Trophoblast cell (in vitro differentiated cells and primary cell): ENCODE data around the gene SOX4.

ENCODE experiments used
- DNase-seq, 2 donors: peaks; one replicate each; pipeline ENCODE4 v3.0.0-alpha.2; 2016
- H2AFZ ChIP-seq: 2 replicates; pipeline ENCODE4 v1.6.1; 2013; ENCODE audit warnings: low read length, moderate library complexity, mild to moderate bottlenecking; ENCODE audit not compliant: insufficient read depth, poor library complexity
- H2AK5ac ChIP-seq: 2 replicates; pipeline ENCODE4 v1.6.1; 2013; ENCODE audit warnings: mild to moderate bottlenecking, low read length
- H2BK120ac ChIP-seq: 2 replicates; pipeline ENCODE4 v1.6.1; 2013; ENCODE audit warnings: low read length, mild to moderate bottlenecking, moderate library complexity; ENCODE audit not compliant: insufficient read depth, poor library complexity
- H2BK12ac ChIP-seq: 2 replicates; pipeline ENCODE4 v1.6.1; 2013; ENCODE audit warnings: mild to moderate bottlenecking, low read length, moderate library complexity
- H2BK5ac ChIP-seq: 2 replicates; pipeline ENCODE4 v1.6.1; 2013; ENCODE audit warnings: low read length, low read depth, moderate library complexity, mild to moderate bottlenecking; ENCODE audit not compliant: poor library complexity
- H3K14ac ChIP-seq: 2 replicates; pipeline ENCODE4 v1.6.1; 2013; ENCODE audit warnings: mild to moderate bottlenecking, low read length
- H3K18ac ChIP-seq: 2 replicates; pipeline ENCODE4 v1.6.1; 2013; ENCODE audit warnings: mild to moderate bottlenecking, low read length
- H3K23ac ChIP-seq: 2 replicates; pipeline ENCODE4 v1.6.1; 2013; ENCODE audit warnings: low read length
- H3K27ac ChIP-seq: 2 replicates; pipeline ENCODE4 v1.5.1; 2013; ENCODE audit warnings: low read depth, mild to moderate bottlenecking, inconsistent platforms, low read length, moderate library complexity
- H3K27me3 ChIP-seq: 2 replicates; pipeline ENCODE4 v1.6.1; 2013; ENCODE audit warnings: inconsistent platforms, mild to moderate bottlenecking, low read length, moderate library complexity; ENCODE audit not compliant: insufficient read depth
- H3K36me3 ChIP-seq, 2 experiments: 1 replicate in 1 of 2; 2 replicates in 1 of 2; pipeline ENCODE4 v1.6.1; 2013; ENCODE audit warnings: low read length in 2 of 2, mild to moderate bottlenecking in 2 of 2, moderate library complexity in 1 of 2; ENCODE audit not compliant: insufficient read depth in 2 of 2, control insufficient read depth in 1 of 2
- H3K4ac ChIP-seq: 2 replicates; pipeline ENCODE4 v1.6.1; 2013; ENCODE audit warnings: low read depth, mild to moderate bottlenecking, low read length, moderate library complexity
- H3K4me1 ChIP-seq, 2 experiments: 1 replicate in 1 of 2; 2 replicates in 1 of 2; pipeline ENCODE4 v1.6.1; 2013; ENCODE audit warnings: low read length in 2 of 2, mild to moderate bottlenecking in 2 of 2, moderate library complexity in 1 of 2; ENCODE audit not compliant: insufficient read depth in 2 of 2, control insufficient read depth in 1 of 2
- H3K4me2 ChIP-seq: 2 replicates; pipeline ENCODE4 v1.6.1; 2013; ENCODE audit warnings: inconsistent platforms, mild to moderate bottlenecking, low read length, moderate library complexity
- H3K4me3 ChIP-seq: 2 replicates; pipeline ENCODE4 v1.5.1; 2013; ENCODE audit warnings: mild to moderate bottlenecking, low read depth, low read length, inconsistent platforms
- H3K79me1 ChIP-seq: one replicate; pipeline ENCODE4 v1.6.1; 2013; ENCODE audit warnings: low read length
- H3K79me2 ChIP-seq: 2 replicates; pipeline ENCODE4 v1.6.1; 2013; ENCODE audit warnings: low read length, mild to moderate bottlenecking; ENCODE audit not compliant: control insufficient read depth, insufficient read depth, poor library complexity
- H3K9ac ChIP-seq: 2 replicates; pipeline ENCODE4 v1.6.1; 2013; ENCODE audit warnings: mild to moderate bottlenecking, low read length
- H3K9me3 ChIP-seq: 2 replicates; pipeline ENCODE4 v1.6.1; 2013; ENCODE audit warnings: low read depth, mild to moderate bottlenecking, control low read depth, inconsistent platforms, low read length; ENCODE audit not compliant: insufficient read depth
- H4K12ac ChIP-seq: 2 replicates; pipeline ENCODE4 v1.6.1; 2013; ENCODE audit warnings: low read depth, mild to moderate bottlenecking, low read length, moderate library complexity
- H4K8ac ChIP-seq: 2 replicates; pipeline ENCODE4 v1.6.1; 2013; ENCODE audit warnings: low read depth, mild to moderate bottlenecking, low read length, moderate library complexity
- H4K91ac ChIP-seq: one replicate; pipeline ENCODE4 v1.6.1; 2013; ENCODE audit warnings: low read depth, mild to moderate bottlenecking, low read length, moderate library complexity
- WGBS: extraction: QIAGEN DNeasy Blood & Tissue Kit; methylation state at CpG from one replicate; pipeline ENCODE4 v1.1.7; 2013; ENCODE audit warnings: missing lambda C conversion rate; ENCODE audit not compliant: insufficient read length, insufficient coverage; ENCODE audit errors: extremely low coverage; 5-methylcytosine and 5-hydroxymethylcytosine counted together

SOX4 gene

DNA sequence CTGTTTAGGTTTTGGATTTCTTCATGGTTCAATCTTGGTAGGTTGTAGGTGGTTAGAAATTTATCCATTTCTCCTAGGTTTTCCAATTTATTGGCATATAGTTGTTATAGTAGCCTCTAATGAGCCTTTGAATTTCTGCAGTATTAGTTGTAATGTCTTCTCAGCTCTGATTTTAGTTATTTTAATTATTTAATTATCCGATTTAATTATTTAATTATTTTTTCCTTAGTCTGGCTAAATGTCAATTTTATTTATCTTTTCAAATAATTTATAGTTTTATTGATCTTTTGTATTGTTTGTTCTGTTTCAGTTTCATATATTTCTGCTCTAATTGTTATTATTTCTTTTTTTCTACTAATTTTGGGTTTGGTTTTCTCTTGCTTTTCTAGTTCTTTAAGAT is 28.1 kb upstream of the SOX4 start:
- Histone ChIP-seq H3K4me1 (no peaks in the 10 kb centered on the region), H2BK5ac (no peak overlapping the region), H3K4ac (no peak overlapping the region), H3K79me1 (no peaks in the 10 kb centered on the region), H3K18ac (no peak overlapping the region), H3K9ac (no peak overlapping the region), H3K23ac (no peak overlapping the region), H3K14ac (no peak overlapping the region), H3K79me2 (no peaks in the 10 kb centered on the region), H4K91ac (no peak overlapping the region), H2AFZ (no peak overlapping the region), H3K27ac (no peak overlapping the region), H4K12ac (no peak overlapping the region), H2BK120ac (no peak overlapping the region), H3K27me3 (no peaks in the 10 kb centered on the region), H3K36me3 (no peaks in the 10 kb centered on the region), H3K4me2 (no peak overlapping the region), H4K8ac (no peak overlapping the region), H2BK12ac (no peak overlapping the region), H3K4me3 (no peak overlapping the region), H2AK5ac (no peak overlapping the region), H3K9me3 (peaks cover 2% of the 10 kb centered on the region)
- no CpG with 5 or more reads among the region's 1 CpG for WGBS
- DNase-seq: no peak

DNA sequence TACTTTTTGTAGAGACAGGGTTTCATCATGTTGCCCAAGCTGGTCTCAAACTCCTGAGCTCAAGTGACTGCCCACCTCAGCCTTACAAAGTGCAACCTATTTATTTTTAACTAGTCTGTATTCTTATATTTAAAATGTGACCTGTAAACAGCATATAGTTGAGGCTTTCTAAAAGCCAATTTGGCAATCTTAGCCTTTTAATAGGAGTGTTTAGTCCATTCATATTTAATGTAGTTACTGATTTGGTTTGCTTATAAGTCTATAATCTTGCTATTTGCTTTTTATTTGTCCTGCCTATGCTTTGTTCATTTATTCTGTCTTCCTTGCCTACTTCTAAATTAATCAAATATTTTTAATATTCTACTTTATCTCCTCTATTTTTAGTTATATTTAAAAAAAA is 15.0 kb upstream of the SOX4 start:
- Histone ChIP-seq H4K8ac (no peak overlapping the region), H3K27me3 (no peaks in the 10 kb centered on the region), H2BK12ac (no peak overlapping the region), H3K4ac (no peak overlapping the region), H3K9me3 (peaks cover 5% of the 10 kb centered on the region), H4K91ac (no peak overlapping the region), H3K27ac (no peak overlapping the region), H3K18ac (no peak overlapping the region), H3K4me2 (no peak overlapping the region), H3K79me1 (no peaks in the 10 kb centered on the region), H3K4me3 (no peak overlapping the region), H3K4me1 (no peaks in the 10 kb centered on the region), H3K9ac (no peak overlapping the region), H2AFZ (no peak overlapping the region), H4K12ac (no peak overlapping the region), H3K14ac (no peak overlapping the region), H3K23ac (no peak overlapping the region), H3K79me2 (no peaks in the 10 kb centered on the region), H2BK120ac (no peak overlapping the region), H2BK5ac (no peak overlapping the region), H3K36me3 (no peaks in the 10 kb centered on the region), H2AK5ac (no peak overlapping the region)
- no peak for DNase-seq

DNA sequence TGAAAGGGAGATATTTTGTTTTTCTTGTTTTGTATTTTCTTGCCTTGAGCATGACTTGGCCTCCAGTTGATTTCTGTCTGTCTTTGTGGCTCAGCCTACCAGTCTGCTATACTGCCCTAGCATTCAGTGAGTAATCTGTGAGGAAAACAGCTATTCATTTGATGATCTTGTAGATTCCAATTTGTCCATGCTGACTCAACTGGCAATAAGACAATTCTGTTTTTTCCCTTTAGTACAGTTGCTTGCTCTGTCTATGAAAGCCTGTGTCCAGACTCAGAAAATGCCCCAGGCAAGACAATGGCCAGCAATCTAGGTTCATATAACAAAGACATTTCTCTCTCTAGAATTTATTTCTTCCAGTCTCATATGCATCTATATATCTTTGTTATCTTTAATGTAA is 10.9 kb upstream of the SOX4 start:
- Histone ChIP-seq H3K4me2 (no peak overlapping the region), H3K36me3 (no peaks in the 10 kb centered on the region), H3K27ac (no peak overlapping the region), H4K91ac (no peak overlapping the region), H2BK12ac (no peak overlapping the region), H3K4me3 (no peak overlapping the region), H3K4ac (no peak overlapping the region), H3K9ac (no peak overlapping the region), H3K4me1 (peaks cover 3% of the 10 kb centered on the region in 2 experiments), H3K23ac (no peak overlapping the region), H2BK120ac (no peak overlapping the region), H2AK5ac (no peak overlapping the region), H2AFZ (no peak overlapping the region), H4K12ac (no peak overlapping the region), H3K27me3 (no peaks in the 10 kb centered on the region), H3K18ac (no peak overlapping the region), H2BK5ac (no peak overlapping the region), H3K79me1 (peaks cover 9% of the 10 kb centered on the region), H3K14ac (no peak overlapping the region), H3K79me2 (peaks cover 4% of the 10 kb centered on the region), H4K8ac (no peak overlapping the region), H3K9me3 (peaks cover 5% of the 10 kb centered on the region)
- no peak for DNase-seq

DNA sequence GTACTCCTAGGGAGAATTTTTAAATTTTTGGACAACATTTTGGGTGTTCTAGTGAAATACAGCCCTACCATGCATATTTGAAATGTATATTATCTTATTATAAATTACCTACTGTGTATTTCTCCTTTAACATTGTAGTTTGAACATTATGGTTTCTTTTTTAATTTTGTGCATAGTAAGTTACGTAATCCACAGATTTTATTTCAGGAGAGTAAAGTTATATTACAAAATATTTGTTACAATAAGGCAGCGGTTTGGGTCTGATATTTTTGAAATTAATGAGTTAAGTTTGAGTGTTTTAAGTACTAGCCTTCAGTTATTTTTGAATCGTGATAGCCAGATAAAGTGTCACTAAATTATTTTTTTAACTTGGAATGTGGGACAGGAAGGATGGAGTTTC is 7.3 kb upstream of the SOX4 start:
- DNase-seq: no peak
- Histone ChIP-seq H3K4ac (no peak overlapping the region), H3K27me3 (no peaks in the 10 kb centered on the region), H4K8ac (no peak overlapping the region), H3K23ac (no peak overlapping the region), H2BK120ac (no peak overlapping the region), H3K4me1 (peaks cover 3% of the 10 kb centered on the region in 2 experiments), H3K79me1 (peaks cover 24% of the 10 kb centered on the region), H3K18ac (no peak overlapping the region), H4K91ac (no peak overlapping the region), H3K36me3 (no peaks in the 10 kb centered on the region), H3K4me2 (peak overlapping the region; percentile 90), H4K12ac (no peak overlapping the region), H2AFZ (no peak overlapping the region), H3K27ac (no peak overlapping the region), H2BK12ac (no peak overlapping the region), H3K14ac (no peak overlapping the region), H3K4me3 (no peak overlapping the region), H2BK5ac (no peak overlapping the region), H3K79me2 (peaks cover 10% of the 10 kb centered on the region), H2AK5ac (no peak overlapping the region), H3K9me3 (no peaks in the 10 kb centered on the region), H3K9ac (no peak overlapping the region)
- 100% methylated on average over 1 of the region's 3 CpGs for WGBS
